ENCODE measurements around the gene ATIC. TPM values are rescaled to one million over a fixed set of nuclear protein-coding genes. Genes with fewer than 3 reads are reported as not detected.

The ATIC gene
- total and polyA plus RNA-seq, 12 donors, result 36.1 to 106 (median 48.0) TPM

DNA sequence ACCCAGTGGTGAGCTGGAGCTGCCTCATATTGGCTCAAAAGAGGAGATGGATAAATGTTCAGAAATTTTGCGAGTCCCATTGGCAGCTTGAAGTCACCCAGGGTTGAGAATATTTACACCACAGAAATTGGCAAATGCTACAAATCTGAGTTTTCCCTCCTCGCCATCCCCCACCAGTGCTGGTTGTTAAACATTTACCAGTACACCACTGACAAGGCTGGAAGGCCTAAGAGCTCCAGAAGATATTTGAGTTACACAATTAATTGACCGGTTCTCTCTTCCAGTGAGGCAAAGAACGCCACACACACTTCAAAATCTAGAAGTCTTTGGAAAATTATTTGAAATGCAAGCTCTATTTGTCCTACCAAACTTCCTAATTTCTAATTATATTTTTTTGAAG, 47.5 kb upstream of the ATIC start:
- H3K27ac ChIP-seq, result no peak overlapping the region
- WGBS, 2 donors, result 92 to 95% methylated on average over 4 of the region's 4 CpGs
- DNase-seq (no peak), ATAC-seq (no peak)
- H3K9me3 ChIP-seq, result no peaks in the 10 kb centered on the region
- H3K4me1 ChIP-seq, result no peaks in the 10 kb centered on the region
- H3K4me3 ChIP-seq, result no peak overlapping the region
- H3K36me3 ChIP-seq, result no peaks in the 10 kb centered on the region
- intact Hi-C loops (cut with DNase I), result loop anchor here in 2 of 10 donors (10.0 kb wide), 1 partner anchor 300 kb away; no protein-coding TSS in a partner anchor
- TF ChIP-seq CTCF (IDR thresholded peaks at IDR 0.05), result no peak
- H3K27me3 ChIP-seq, result no peaks in the 10 kb centered on the region

DNA sequence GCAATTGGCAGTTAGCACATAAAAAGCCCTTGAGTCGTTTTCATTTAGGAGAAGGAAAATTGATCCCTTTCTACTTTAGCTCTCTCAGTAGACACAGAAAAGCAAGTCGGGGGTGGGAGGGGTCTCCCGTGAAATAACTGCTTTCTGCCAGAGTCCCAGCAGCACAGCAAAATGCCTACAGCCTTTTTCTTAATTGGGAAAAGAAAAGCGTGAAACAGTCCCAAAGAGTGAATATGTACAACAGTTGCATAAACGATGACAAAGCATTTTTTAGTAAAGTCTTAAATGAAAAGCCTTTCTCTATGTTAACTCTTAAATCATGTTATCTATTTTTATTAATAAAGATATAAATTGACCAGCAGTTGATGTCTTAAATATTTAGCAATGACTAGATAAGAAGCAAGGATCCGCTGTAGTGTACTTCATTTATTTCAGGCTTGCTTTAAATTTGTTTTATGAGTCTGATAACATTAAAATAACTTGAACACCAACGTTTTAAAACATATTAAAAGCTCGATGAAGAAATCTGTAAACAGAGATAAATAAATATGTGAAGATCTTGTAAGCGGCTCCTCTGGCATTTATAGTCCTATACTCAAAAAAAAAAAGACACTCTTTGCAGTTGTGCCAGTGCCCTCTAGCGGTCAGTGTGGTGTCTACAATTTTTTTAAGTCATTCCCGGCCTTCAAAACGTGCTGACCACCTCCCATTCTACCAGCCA, 42.3 kb upstream of the ATIC start:
- no peaks in the 10 kb centered on the region for H3K9me3 ChIP-seq
- H3K27ac ChIP-seq, result no peak overlapping the region
- H3K4me3 ChIP-seq, result no peak overlapping the region
- intact Hi-C loops (cut with DNase I), result loop anchor here in 2 of 10 donors (10.0 kb wide), 1 partner anchor 305 kb away; no protein-coding TSS in a partner anchor
- WGBS, 2 donors, result 22 to 24% methylated on average over 12 of the region's 12 CpGs
- DNase-seq, result peak; percentile 18 to 64
- H3K27me3 ChIP-seq, result no peaks in the 10 kb centered on the region
- no peaks in the 10 kb centered on the region for H3K4me1 ChIP-seq
- peak in 1 of 8 donors; percentile 61 for ATAC-seq
- no peaks in the 10 kb centered on the region for H3K36me3 ChIP-seq
- peak; percentile 57 to 88 (median 82) for TF ChIP-seq CTCF (IDR thresholded peaks at IDR 0.05)

- H3K27ac ChIP-seq, result no peak overlapping the region
- DNase-seq, result no peak
- WGBS, 2 donors, result 66 to 77% methylated on average over 4 of the region's 4 CpGs
- no peaks in the 10 kb centered on the region for H3K36me3 ChIP-seq
- H3K4me1 ChIP-seq, result no peaks in the 10 kb centered on the region
- no peak overlapping the region for H3K4me3 ChIP-seq
- no peaks in the 10 kb centered on the region for H3K9me3 ChIP-seq
- H3K27me3 ChIP-seq, result no peaks in the 10 kb centered on the region
- peak in 2 of 9 donors; percentile 27 to 39 for TF ChIP-seq CTCF (IDR thresholded peaks at IDR 0.05)
- no peak for ATAC-seq
- intact Hi-C loops (cut with DNase I), result no loop called here
These were observed 41.8 kb upstream of the ATIC start for GRCh38 chr2:215270118-215270451.

- no peak for TF ChIP-seq CTCF (IDR thresholded peaks at IDR 0.05)
- DNase-seq, result no peak
- intact Hi-C loops (cut with DNase I), result no loop called here
- Histone ChIP-seq H3K4me3 (no peak overlapping the region), H3K27me3 (no peaks in the 10 kb centered on the region), H3K36me3 (no peaks in the 10 kb centered on the region), H3K9me3 (no peaks in the 10 kb centered on the region), H3K27ac (no peak overlapping the region), H3K4me1 (no peaks in the 10 kb centered on the region)
- 91 to 96% methylated on average over 2 of the region's 2 CpGs for WGBS, 2 donors
- ATAC-seq, result no peak
These were observed 40.4 kb upstream of the ATIC start for GRCh38 chr2:215271446-215271845.
